Activated T-cell treated with anti-CD3 and anti-CD28 coated beads for 1 hour (primary cell): ENCODE measurements around the gene EIF5A.

Experiments used
- DNase-seq: peaks from one replicate; pipeline ENCODE4 v3.0.0-alpha.2; 2020; ENCODE audit warnings: low read depth

The EIF5A gene

DNA sequence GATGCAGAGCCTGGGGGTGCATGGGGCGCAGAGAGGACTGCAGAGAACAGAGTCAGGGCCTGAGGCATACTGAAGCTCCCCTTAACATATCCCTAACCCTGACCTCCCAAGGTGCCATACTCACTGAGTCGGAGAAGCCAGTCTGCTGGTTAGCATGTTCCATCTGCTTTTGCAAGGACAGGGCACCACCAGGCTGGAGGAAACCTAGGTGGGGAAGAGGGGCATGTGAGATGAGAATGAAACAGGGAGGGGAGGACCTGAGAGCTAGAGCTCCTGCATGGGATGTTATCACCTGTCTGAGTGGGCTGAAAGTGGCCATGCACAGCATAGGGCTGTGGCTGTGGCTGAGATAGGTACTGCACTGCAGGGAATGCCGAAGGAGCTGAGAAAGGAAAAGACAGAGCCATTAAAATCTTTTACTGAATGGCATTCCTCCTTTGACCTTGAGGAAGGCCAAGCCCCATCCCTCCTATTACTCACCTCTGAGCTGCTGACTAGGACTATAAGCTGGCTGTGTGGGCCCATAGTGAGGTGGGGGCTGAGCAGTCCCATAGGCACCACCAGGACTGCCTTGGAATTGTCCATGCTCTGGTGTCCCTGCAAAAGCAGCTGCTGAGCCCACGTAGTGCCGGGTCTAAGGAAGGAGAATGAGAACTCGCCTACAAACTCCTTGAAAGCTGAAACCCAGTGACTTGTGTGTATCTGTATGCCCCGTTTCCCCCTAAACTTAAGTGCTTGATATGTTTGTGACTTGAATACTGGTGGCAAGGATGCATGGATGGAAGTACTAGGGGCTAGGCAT lies 5.9 kb downstream of the EIF5A start:
- no peak for DNase-seq

DNA sequence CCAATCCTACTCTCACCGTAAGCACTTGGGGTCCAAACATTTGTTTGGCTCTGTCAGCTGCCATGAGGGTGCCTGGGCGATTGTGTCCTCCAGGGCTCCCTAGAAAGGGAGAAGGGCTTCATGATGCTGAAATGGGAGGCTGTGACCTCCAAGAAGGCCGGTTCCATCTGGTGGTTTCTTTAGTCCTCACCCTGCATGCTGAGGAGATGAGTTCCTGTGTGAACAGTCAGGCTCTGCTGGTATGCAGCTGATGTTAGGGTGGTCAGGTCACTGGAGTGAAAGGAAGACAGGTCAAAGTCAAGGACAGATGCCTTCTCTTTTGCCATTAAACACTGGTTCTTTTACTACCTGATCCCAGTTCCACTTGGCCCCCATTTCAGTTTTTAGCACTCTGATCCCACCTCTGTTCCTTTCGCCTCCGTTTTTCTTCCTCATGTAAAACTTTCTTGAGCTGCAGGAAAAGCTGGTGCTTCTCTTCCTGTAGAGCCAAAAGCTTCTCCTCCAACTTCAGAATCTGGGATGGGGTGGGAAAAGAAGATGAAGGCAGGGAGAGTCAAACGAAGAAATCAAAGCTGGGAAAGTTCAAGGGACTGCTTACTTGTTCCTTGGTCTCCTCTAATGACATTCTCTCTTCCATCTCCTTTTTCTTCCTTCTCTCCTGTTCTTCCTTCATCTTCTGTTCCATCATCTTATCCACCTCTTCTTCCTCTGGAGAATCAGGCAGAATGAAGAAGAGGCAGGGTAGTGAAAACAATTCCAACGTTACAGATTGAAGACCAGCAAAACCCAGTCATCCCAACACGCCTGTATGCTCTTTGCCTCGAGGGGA lies 6.7 kb downstream of the EIF5A start:
- DNase-seq, result no peak

DNA sequence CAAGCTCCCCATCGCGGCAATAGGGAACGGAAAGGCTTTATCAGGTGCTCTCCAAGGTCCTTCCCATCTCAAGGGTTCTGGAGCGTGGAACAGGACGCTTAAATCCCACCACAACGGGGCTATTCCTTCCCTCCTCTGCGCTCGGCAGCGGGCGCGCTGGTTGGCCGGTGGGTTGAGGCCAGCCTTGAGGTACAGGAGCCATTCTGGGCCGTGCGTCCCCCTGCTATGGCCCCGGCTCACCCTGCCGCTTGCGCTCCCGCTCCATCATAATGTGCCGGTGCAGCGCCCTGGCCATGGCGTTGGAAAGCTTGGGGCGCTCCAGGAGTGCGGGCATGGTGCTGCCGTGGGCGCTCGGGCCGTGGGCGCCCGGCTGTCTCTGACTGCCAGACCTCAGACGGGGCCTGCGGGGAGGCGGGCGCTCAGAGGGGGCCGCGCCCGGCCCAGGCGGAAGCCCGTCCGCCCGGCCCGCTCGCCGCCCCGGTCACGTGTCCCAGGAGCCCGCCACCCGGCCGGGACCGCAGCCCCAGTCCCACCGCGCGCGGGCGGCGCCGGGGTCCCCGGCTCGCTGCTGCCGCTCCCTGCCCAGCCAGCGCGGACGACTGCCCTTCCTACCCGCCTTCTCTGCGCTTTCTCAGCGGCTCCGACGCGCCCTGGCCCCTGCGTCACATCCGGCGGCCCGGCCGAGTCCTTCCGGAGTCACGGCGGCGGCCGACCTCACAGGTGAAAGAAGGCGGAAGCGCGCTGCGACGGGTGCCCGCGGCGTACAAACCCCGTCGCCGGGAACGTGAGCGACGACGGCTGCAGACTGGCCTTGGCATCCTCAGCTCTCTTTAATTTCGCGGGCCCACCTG lies 7.5 kb downstream of the EIF5A start, which contains the start of gene GPS2:
GPS2 (minus strand) TSS at position 642 of the 851 bp plus-strand sequence; CDS start at position 334, 308 bp downstream.
- peak; percentile 91 for DNase-seq

DNA sequence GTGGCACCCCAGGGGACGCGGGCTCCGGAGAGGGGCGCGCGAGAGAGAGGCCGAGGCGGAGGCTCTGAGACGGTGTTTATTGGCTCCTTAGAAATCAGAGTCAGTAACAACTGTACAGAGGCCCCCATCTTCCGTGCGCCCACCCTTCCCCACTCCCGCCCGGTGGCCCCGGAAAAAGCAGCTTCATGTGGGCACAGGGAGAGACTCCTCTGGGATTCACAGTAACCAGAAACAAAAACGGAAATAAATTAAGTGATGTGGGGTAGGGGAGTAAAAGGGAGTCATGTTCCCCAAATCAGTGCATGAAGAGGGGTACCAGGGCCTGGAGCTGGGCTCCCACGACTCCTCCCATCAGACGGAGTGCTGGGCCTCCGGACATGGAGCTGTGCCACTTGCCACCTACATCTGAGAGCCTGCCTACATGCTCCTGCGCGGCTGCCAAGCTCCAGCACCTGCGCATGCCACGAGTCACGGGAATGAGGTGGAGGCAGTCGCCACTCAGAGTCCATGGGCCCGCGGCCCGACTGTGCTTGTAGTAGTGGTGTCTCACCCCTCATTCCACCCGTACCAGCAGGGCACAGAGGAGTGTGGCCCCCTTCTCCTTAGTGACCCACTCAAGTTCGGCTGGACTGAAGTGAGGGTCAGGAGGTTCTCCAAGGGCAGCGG lies 8.3 kb downstream of the EIF5A start:
- DNase-seq, result no peak

DNA sequence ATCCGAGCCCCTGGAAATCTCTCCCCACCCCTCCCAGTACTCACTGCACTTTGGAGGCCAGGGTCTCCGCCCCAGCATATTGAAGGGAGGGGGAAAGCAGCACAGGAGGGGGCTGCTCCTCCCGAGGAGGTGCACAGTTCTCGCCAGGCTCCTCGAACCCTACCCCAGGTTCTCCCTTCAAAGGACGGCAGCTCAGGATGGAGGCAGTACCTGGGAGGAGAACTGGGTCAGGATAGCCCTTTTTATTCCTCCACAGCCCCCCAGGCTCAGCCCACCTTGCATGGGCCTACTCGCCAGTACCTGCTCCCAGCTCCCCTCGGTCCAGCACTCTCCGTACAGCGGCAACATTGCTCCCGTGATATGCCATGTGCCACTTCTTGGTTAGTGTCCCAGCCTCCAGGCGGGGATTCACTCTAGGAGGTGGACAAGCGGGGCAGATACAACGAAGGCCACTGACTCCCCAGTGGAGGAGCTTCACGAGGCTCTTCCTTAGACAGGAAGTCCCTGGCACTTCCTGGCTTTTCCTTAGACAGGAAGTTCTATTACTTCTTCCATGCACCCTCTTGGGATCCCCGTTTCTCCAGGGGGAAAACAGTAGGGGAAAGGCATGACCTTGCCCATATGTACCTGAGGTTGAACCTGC lies 9.9 kb downstream of the EIF5A start:
- DNase-seq, result no peak

DNA sequence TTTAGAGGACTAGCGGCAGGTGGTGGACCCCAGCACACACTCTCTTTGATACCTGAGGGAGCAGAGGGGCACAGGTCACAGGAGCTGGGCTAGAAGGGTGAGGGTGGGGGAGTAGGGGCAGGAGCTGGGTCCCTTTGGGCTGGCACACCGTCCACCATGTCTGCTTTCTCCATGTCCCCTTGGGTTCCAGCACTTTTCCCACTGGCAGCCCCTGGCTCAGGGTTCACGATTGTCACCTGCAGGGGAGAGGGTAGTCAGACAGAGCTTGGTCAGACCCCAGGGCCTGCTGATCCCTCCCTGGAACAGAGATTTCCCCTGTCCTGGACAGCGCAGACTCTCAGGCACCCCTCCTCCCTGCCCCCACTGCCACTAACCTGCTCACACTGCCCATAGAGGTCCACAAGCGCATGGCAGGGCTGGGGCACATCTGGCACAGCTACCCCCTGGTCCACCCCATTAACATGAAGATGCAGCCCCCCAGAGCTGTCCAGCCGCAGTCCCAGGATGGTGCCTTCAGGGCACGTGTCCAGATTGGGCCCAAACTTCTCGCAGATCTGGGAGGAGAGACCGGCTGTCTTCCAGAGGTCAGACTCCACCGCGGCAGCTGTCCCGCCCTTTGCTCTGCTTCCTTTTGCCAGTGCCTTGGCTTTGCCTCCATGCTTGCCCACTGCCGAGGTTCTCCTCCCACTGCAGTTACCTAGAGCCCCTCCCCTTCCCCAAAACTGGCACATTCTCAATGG lies 10.9 kb downstream of the EIF5A start:
- DNase-seq, result no peak

DNA sequence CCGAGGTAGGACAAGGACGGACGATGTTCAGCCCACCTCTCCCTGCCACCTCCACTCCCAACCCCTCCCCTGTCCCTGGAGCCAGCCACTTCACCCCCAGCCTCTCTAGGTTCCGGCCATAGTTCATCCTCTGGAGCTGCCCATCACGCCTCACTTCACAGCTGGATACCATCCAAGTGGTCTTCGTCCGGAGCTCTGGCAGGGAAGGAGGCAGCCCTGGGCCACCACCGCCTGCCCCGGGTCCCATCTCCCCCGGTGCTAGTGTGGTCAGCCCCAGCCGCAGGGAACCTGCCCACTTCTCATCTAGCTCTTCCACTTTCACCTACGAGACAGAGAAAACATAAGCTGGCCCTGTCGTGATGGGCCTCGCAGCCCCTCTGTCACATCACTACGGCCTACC lies 14.0 kb downstream of the EIF5A start:
- DNase-seq, result no peak

DNA sequence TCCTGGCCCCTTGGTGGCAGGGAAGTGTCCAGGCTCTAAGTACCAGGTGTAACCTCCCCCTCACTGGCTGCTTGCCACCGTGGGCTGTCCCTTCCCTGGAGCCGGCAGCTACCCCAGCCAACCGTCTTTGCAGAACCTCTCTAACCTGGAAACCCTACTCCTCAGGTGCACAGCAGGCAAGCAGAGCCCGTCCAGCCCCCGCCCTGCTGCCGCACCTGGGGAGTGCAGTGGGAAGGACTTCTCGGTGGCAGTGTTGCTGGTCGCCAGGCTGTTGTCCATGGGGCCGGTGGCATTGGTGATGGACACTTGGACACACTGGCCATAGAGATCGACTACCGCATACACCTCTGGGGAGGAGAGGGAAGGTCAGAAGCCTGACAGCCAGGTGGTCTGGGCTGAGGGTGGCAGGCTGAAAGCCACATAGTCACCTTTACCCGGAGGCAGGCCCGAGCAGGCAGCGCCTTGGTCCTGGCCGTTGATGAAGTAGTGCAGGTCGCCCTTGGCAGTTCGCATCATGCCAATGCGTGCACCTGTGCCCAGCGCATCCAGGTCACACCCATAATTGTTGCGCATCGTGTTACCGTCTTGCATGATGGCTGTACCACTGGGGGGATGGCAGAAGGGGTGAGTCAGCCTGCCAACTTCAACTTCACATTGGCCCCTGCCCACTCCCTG lies 15.2 kb downstream of the EIF5A start:
- DNase-seq, result no peak

DNA sequence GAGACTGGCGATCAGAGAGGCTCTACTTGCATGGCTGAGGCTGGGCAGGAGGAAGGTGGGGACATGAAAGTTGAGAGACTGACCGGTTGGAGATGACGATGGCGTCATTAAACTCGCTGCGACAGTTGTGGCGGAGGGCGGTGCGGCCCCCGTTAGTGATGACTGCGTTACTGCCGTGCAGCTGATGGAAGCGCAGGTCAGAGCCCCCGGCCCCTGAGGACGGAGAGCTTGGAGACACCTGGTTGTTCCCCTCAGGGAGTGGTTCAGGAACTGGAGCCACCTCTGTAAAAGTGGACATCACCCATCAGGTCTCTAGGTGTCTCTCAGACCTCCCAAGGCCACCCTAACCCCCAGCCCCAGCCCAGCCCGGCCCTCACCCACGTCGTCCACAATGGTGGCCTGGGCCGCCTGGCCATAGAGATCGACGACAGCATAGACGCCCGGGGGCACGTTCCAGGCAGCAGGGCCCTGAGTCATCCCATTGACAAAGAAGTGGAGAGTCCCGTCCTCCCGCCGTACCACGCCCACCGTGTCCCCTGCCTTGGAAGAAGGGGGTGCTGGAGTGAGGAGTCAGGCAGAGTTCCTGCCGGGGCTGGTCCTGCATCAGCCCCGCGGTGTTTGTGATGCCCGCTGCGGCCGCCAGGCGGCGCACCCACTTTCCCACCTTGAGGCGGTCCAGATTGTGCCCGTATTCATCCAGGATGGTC lies 16.5 kb downstream of the EIF5A start:
- DNase-seq, result peak; percentile 63

DNA sequence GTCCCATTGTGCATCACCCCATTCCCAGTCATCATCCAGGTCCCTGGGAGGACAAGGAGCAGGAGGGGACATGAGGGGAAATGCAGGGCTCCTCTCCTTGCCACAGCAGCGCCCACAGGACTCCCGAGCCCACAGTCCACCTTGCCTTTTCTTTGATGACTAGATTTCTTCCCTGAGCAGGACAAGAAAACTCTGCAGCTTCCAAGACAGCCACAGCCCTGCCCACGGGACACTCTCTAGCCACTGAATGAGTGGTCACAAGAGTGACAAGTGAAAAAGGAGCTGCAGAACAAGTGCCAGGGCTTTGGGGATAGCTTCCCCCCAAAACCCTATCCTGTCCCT lies 17.0 kb downstream of the EIF5A start:
- no peak for DNase-seq

DNA sequence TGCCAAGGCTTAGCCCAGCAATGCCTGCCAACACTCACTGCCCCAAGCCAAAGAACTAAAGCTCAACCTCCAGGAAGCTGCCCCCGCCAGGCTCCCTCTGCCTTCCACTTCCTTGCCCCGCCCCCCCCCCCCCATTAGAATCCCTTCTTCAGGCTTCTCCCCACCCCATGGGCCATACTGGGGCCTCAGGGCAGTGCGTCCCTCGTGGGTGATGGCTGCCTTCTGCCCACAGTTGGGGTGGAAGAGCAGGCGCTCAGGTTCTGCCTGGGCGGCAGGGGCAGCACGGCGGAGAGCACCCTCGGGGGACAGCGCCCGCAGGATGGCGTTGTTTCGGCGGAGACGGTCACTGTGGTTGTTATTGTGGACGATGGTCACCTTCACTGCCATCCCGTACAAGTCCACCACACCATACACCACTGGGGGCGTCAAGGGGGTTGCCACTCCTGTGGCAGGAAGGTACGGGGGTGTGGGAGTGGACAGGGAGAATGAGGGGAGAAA lies 17.7 kb downstream of the EIF5A start:
- no peak for DNase-seq

DNA sequence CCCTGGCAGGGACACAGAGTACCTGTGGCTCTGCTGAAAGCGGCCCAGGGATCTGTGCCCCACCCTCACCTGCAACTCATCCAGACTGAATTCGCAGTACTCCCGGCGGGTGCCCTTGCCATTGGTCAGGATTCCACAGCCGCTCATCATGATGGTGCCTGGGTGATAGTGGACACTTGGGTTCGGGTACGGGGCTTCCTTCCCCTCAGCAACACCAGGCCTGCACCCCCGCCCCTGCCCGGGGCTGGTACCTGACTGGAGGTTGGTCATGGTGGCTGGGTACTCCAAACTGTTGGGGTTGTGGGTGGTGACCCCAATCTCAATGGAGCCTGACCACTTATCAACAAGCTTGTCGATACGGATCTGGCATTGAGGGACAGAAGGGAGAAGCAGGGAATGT lies 18.8 kb downstream of the EIF5A start:
- no peak for DNase-seq

DNA sequence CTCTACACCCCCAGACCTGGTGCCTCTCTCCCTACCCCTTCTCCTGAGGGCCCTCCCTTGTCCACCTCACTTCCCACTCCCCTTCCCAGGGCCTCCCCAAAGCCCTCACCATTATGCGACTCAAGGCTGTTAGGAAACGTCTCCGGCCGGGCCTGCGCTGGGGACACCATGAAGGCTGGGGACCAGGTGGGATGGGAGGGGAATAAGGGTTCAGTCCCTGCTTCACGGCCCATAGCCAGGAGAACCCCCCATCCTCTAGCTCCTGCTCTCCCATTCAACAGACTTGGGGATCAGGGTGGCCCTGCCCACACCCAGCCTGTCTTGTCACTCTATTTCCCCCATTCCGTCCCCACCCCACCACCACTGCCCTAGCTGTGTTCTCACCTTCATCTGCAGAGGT lies 19.6 kb downstream of the EIF5A start:
- DNase-seq, result no peak

DNA sequence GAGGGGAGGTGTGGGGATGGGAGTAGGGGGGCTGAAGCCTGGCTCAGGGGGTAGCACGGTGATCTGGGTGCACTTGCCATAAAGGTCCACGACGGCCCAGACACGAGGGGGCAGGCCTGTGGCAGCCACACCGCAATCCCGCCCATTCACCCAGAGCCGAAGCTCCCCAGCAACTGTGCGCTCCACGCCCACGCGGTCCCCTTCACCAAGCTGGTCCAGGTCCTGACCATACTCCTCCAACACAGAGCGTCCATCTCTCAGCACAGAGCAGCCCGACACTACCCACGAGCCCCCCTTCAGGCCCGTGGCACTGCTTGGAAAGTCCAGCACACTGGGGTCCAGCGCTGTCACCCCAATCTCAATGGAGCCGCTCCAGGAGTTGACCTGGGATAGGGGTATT lies 20.1 kb downstream of the EIF5A start:
- no peak for DNase-seq

DNA sequence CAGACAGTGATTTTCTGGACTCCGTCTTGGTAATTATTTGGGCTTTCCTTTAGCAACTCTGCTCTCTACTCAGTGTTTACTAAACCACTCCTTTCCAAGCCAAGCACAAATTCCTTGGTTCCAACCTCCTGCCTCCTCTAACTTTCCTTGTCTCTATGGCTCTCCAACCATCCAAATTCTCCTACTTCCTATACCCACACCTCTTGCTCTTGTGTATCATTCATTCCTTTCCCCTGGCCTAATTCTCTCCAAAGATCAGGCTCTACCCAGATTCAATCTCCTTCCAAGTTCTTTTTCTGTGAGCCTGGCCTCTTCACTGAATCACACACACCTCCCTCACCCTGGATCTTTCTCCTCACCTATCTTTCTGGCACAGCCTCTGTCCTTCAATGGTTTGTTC lies 20.6 kb downstream of the EIF5A start:
- no peak for DNase-seq

DNA sequence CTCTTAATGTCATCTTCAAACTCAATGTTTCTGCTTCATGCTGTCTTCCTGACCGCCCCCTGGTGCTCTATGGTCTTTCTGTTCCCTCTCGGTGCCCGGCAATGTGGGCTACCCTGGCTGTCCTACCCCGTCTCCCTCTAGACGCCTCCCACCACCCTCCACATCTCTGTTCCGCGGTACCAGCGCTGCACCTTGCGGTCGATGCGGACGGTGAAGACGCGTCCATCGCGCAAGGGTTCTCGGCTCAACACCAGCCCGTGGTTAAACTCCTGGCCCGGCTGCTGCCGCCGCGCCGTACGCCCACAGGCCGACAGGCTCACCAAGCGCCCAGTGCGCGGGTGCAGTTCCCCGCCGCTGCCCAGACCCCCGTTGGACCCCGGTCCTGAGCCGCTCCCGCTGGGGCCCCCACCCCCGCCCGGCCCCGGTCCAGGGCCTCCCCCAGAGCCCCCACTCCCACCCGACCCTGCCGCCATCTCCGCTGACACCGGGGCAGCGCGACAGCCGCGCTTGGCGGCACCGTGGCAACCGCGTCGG lies 21.5 kb downstream of the EIF5A start, which contains the start of gene NEURL4:
NEURL4 (minus strand) TSS at position 496 of the 534 bp plus-strand sequence; CDS start at position 473, 23 bp downstream.
- no peak for DNase-seq

DNA sequence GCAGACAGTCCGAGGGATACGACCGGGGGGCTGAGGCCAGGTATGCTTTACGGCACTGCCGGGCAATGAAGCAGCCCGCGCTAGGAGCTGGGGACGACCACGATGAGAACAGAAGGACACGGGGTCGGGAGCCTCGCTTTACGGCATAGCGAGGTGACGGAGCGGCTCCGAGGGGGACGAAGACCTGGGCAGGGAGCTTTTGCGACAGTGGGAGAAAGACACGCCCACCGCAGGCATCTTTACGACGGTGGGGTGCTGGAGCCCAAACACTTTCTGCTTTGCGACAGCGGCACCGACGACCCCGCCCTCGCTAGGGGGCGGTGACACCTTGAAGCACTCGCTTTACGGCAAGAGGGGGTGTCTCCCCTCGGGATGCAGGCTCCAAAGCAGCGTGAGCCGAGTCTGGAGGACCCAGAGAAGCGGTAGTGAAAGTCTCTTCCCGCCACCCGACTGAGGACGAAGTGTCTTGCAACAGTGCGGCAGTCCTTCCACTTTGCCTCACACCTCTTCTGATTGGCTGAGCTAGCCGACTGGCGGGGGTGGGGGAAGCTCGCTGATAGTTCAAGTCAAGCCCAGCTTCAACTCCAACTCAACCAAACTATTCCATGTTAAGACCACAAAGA lies 22.1 kb downstream of the EIF5A start:
- peak; percentile 89 for DNase-seq

DNA sequence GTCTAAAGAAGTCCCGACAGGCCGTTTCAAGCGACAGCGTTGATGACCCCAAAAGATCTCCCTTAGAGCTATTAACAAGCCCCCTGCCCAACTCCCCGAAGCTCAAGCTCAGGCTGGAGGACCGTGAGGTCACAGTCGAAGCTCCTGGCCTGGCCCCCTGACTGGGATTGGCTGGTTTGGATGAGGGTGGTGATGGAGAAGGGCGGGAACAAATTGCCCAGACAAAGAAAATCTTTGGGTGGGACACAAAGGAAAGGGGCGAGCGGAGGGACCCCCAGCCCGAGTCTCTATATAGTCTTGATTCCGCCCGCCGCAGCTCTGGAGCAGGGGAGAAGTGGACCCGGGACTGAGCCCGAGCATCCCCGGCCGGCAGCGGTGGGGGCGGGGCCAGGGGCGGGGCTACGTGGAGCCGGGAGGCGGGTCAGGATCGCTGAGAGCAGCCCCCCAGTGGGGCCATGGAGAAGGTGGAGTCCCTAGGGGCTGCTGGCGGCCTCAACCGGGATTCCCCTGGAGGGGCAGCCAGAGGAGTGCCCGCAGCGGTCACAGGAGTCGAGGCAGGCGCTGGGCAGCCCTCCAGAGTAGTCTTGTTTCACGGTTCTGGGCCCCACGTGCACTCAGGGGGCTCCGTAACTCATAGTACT lies 22.7 kb downstream of the EIF5A start:
- DNase-seq, result peak; percentile 59
